ENCODE data around the gene ARID1B.

Gene ARID1B

GRCh38 chr6:156901309-156902019 is 124.3 kb downstream of the ARID1B start:
- Histone ChIP-seq H3K4me3 (ENCODE audit: insufficient read depth, low read depth, low read length) (no peak overlapping the region), H3K27me3 (ENCODE audit: control insufficient read depth, insufficient read depth, low read length, poor library complexity, severe bottlenecking) (no peaks in the 10 kb centered on the region), H3K4me1 (ENCODE audit: control insufficient read depth, insufficient read depth, low read length) (no peaks in the 10 kb centered on the region), H3K27ac (ENCODE audit: insufficient read depth, low read depth, low read length, poor library complexity, severe bottlenecking) (no peak overlapping the region), H3K9me3 (ENCODE audit: control insufficient read depth, low read length) (no peaks in the 10 kb centered on the region), H3K36me3 (ENCODE audit: control insufficient read depth, insufficient read depth, low read length) (no peaks in the 10 kb centered on the region)
- 94 to 95% methylated on average over 8 of the region's 9 CpGs for WGBS, 2 experiments

GRCh38 chr6:156902782-156903181 is 125.6 kb downstream of the ARID1B start:
- H3K4me1 ChIP-seq (ENCODE audit: control insufficient read depth, insufficient read depth, low read length) = no peaks in the 10 kb centered on the region
- H3K27ac ChIP-seq (ENCODE audit: insufficient read depth, low read depth, low read length, poor library complexity, severe bottlenecking) = no peak overlapping the region
- no peaks in the 10 kb centered on the region for H3K36me3 ChIP-seq (ENCODE audit: control insufficient read depth, insufficient read depth, low read length)
- no peaks in the 10 kb centered on the region for H3K9me3 ChIP-seq (ENCODE audit: control insufficient read depth, low read length)
- H3K4me3 ChIP-seq (ENCODE audit: insufficient read depth, low read depth, low read length) = no peak overlapping the region
- 91 to 100% methylated on average over 1 of the region's 1 CpG for WGBS, 2 experiments
- H3K27me3 ChIP-seq (ENCODE audit: control insufficient read depth, insufficient read depth, low read length, poor library complexity, severe bottlenecking) = no peaks in the 10 kb centered on the region

GRCh38 chr6:156904176-156904967 is 127.2 kb downstream of the ARID1B start:
- H3K9me3 ChIP-seq (ENCODE audit: control insufficient read depth, low read length) = no peaks in the 10 kb centered on the region
- H3K36me3 ChIP-seq (ENCODE audit: control insufficient read depth, insufficient read depth, low read length) = no peaks in the 10 kb centered on the region
- H3K4me3 ChIP-seq (ENCODE audit: insufficient read depth, low read depth, low read length) = no peak overlapping the region
- H3K27me3 ChIP-seq (ENCODE audit: control insufficient read depth, insufficient read depth, low read length, poor library complexity, severe bottlenecking) = no peaks in the 10 kb centered on the region
- H3K27ac ChIP-seq (ENCODE audit: insufficient read depth, low read depth, low read length, poor library complexity, severe bottlenecking) = no peak overlapping the region
- 93 to 100% methylated on average over 2 of the region's 2 CpGs for WGBS, 2 experiments
- H3K4me1 ChIP-seq (ENCODE audit: control insufficient read depth, insufficient read depth, low read length) = no peaks in the 10 kb centered on the region

- H3K36me3 ChIP-seq (ENCODE audit: control insufficient read depth, insufficient read depth, low read length) = no peaks in the 10 kb centered on the region
- no peak overlapping the region for H3K27ac ChIP-seq (ENCODE audit: insufficient read depth, low read depth, low read length, poor library complexity, severe bottlenecking)
- no peaks in the 10 kb centered on the region for H3K4me1 ChIP-seq (ENCODE audit: control insufficient read depth, insufficient read depth, low read length)
- no CpG with 5 or more reads among the region's 1 CpG for WGBS, 2 experiments
- no peak overlapping the region for H3K4me3 ChIP-seq (ENCODE audit: insufficient read depth, low read depth, low read length)
- H3K27me3 ChIP-seq (ENCODE audit: control insufficient read depth, insufficient read depth, low read length, poor library complexity, severe bottlenecking) = no peaks in the 10 kb centered on the region
- no peaks in the 10 kb centered on the region for H3K9me3 ChIP-seq (ENCODE audit: control insufficient read depth, low read length)
These were observed 128.6 kb downstream of the ARID1B start for GRCh38 chr6:156905801-156906200.

- H3K9me3 ChIP-seq (ENCODE audit: control insufficient read depth, low read length) = no peaks in the 10 kb centered on the region
- H3K4me1 ChIP-seq (ENCODE audit: control insufficient read depth, insufficient read depth, low read length) = no peaks in the 10 kb centered on the region
- H3K27ac ChIP-seq (ENCODE audit: insufficient read depth, low read depth, low read length, poor library complexity, severe bottlenecking) = no peak overlapping the region
- no peaks in the 10 kb centered on the region for H3K36me3 ChIP-seq (ENCODE audit: control insufficient read depth, insufficient read depth, low read length)
- 89 to 93% methylated on average over 7 of the region's 7 CpGs for WGBS, 2 experiments
- H3K4me3 ChIP-seq (ENCODE audit: insufficient read depth, low read depth, low read length) = no peak overlapping the region
- no peaks in the 10 kb centered on the region for H3K27me3 ChIP-seq (ENCODE audit: control insufficient read depth, insufficient read depth, low read length, poor library complexity, severe bottlenecking)
These were observed 129.3 kb downstream of the ARID1B start for GRCh38 chr6:156906451-156906850.

- Histone ChIP-seq H3K4me1 (ENCODE audit: control insufficient read depth, insufficient read depth, low read length) (no peaks in the 10 kb centered on the region), H3K27ac (ENCODE audit: insufficient read depth, low read depth, low read length, poor library complexity, severe bottlenecking) (no peak overlapping the region), H3K36me3 (ENCODE audit: control insufficient read depth, insufficient read depth, low read length) (no peaks in the 10 kb centered on the region), H3K9me3 (ENCODE audit: control insufficient read depth, low read length) (no peaks in the 10 kb centered on the region), H3K27me3 (ENCODE audit: control insufficient read depth, insufficient read depth, low read length, poor library complexity, severe bottlenecking) (no peaks in the 10 kb centered on the region), H3K4me3 (ENCODE audit: insufficient read depth, low read depth, low read length) (no peak overlapping the region)
- WGBS, 2 experiments = 94 to 96% methylated on average over 10 of the region's 10 CpGs
These were observed 132.2 kb downstream of the ARID1B start for GRCh38 chr6:156909212-156910010.

GRCh38 chr6:156910011-156910334 is 132.8 kb downstream of the ARID1B start:
- Histone ChIP-seq H3K36me3 (ENCODE audit: control insufficient read depth, insufficient read depth, low read length) (no peaks in the 10 kb centered on the region), H3K27ac (ENCODE audit: insufficient read depth, low read depth, low read length, poor library complexity, severe bottlenecking) (no peak overlapping the region), H3K4me1 (ENCODE audit: control insufficient read depth, insufficient read depth, low read length) (no peaks in the 10 kb centered on the region), H3K27me3 (ENCODE audit: control insufficient read depth, insufficient read depth, low read length, poor library complexity, severe bottlenecking) (no peaks in the 10 kb centered on the region), H3K4me3 (ENCODE audit: insufficient read depth, low read depth, low read length) (no peak overlapping the region), H3K9me3 (ENCODE audit: control insufficient read depth, low read length) (no peaks in the 10 kb centered on the region)
- WGBS, 2 experiments = 96 to 98% methylated on average over 4 of the region's 4 CpGs

- WGBS, 2 experiments = 100% methylated on average over 1 of the region's 1 CpG; no CpG with 5 or more reads in 1 of the 2 experiments
- Histone ChIP-seq H3K27me3 (ENCODE audit: control insufficient read depth, insufficient read depth, low read length, poor library complexity, severe bottlenecking) (no peaks in the 10 kb centered on the region), H3K9me3 (ENCODE audit: control insufficient read depth, low read length) (no peaks in the 10 kb centered on the region), H3K4me1 (ENCODE audit: control insufficient read depth, insufficient read depth, low read length) (no peaks in the 10 kb centered on the region), H3K27ac (ENCODE audit: insufficient read depth, low read depth, low read length, poor library complexity, severe bottlenecking) (no peak overlapping the region), H3K36me3 (ENCODE audit: control insufficient read depth, insufficient read depth, low read length) (no peaks in the 10 kb centered on the region), H3K4me3 (ENCODE audit: insufficient read depth, low read depth, low read length) (no peak overlapping the region)
These were observed 133.8 kb downstream of the ARID1B start for GRCh38 chr6:156910938-156911337.

GRCh38 chr6:156911581-156911980 is 134.4 kb downstream of the ARID1B start:
- Histone ChIP-seq H3K27me3 (ENCODE audit: control insufficient read depth, insufficient read depth, low read length, poor library complexity, severe bottlenecking) (no peaks in the 10 kb centered on the region), H3K4me3 (ENCODE audit: insufficient read depth, low read depth, low read length) (no peak overlapping the region), H3K4me1 (ENCODE audit: control insufficient read depth, insufficient read depth, low read length) (no peaks in the 10 kb centered on the region), H3K9me3 (ENCODE audit: control insufficient read depth, low read length) (no peaks in the 10 kb centered on the region), H3K27ac (ENCODE audit: insufficient read depth, low read depth, low read length, poor library complexity, severe bottlenecking) (no peak overlapping the region), H3K36me3 (ENCODE audit: control insufficient read depth, insufficient read depth, low read length) (no peaks in the 10 kb centered on the region)
- 80 to 89% methylated on average over 1 to 2 of the region's 2 CpGs for WGBS, 2 experiments

- no peaks in the 10 kb centered on the region for H3K36me3 ChIP-seq (ENCODE audit: control insufficient read depth, insufficient read depth, low read length)
- H3K27me3 ChIP-seq (ENCODE audit: control insufficient read depth, insufficient read depth, low read length, poor library complexity, severe bottlenecking) = no peaks in the 10 kb centered on the region
- no peak overlapping the region for H3K4me3 ChIP-seq (ENCODE audit: insufficient read depth, low read depth, low read length)
- no peak overlapping the region for H3K27ac ChIP-seq (ENCODE audit: insufficient read depth, low read depth, low read length, poor library complexity, severe bottlenecking)
- no peaks in the 10 kb centered on the region for H3K9me3 ChIP-seq (ENCODE audit: control insufficient read depth, low read length)
- no peaks in the 10 kb centered on the region for H3K4me1 ChIP-seq (ENCODE audit: control insufficient read depth, insufficient read depth, low read length)
These were observed 135.3 kb downstream of the ARID1B start for GRCh38 chr6:156912431-156912830.

Measured in ectodermal cell (in vitro differentiated cells).